T-helper 1 cell treated with Interleukin-12 subunit alpha and Interleukin-12 subunit beta and Interleukin-4 antibody, amounts not matched to agents 30 μg/mL and 1 μg/mL, for 36 hours (primary cell): ENCODE measurements around the gene SEC14L1.
"Not testable (repeated sequence)": the region's sequence is repeated elsewhere in the genome, so short reads cannot be mapped to it uniquely, and the experiment has no call there.

ENCODE experiments used
- H3K27ac Mint-ChIP-seq: one replicate; pipeline ENCODE4 v1.8.0; 2021; ENCODE audit warnings: mild to moderate bottlenecking, mixed read lengths
- H3K27me3 Mint-ChIP-seq: one replicate; pipeline ENCODE4 v1.8.0; 2021; ENCODE audit warnings: low read depth, mixed read lengths
- H3K36me3 Mint-ChIP-seq: one replicate; pipeline ENCODE4 v1.8.0; 2021; ENCODE audit warnings: low read depth, mixed read lengths
- H3K4me1 Mint-ChIP-seq: one replicate; pipeline ENCODE4 v1.8.0; 2021; ENCODE audit warnings: low read depth, mixed read lengths
- H3K4me3 Mint-ChIP-seq: one replicate; pipeline ENCODE4 v1.8.0; 2021; ENCODE audit warnings: mild to moderate bottlenecking, moderate library complexity, mixed read lengths
- H3K9me3 Mint-ChIP-seq: one replicate; pipeline ENCODE4 v1.8.0; 2021; ENCODE audit warnings: mixed read lengths

Gene SEC14L1

DNA sequence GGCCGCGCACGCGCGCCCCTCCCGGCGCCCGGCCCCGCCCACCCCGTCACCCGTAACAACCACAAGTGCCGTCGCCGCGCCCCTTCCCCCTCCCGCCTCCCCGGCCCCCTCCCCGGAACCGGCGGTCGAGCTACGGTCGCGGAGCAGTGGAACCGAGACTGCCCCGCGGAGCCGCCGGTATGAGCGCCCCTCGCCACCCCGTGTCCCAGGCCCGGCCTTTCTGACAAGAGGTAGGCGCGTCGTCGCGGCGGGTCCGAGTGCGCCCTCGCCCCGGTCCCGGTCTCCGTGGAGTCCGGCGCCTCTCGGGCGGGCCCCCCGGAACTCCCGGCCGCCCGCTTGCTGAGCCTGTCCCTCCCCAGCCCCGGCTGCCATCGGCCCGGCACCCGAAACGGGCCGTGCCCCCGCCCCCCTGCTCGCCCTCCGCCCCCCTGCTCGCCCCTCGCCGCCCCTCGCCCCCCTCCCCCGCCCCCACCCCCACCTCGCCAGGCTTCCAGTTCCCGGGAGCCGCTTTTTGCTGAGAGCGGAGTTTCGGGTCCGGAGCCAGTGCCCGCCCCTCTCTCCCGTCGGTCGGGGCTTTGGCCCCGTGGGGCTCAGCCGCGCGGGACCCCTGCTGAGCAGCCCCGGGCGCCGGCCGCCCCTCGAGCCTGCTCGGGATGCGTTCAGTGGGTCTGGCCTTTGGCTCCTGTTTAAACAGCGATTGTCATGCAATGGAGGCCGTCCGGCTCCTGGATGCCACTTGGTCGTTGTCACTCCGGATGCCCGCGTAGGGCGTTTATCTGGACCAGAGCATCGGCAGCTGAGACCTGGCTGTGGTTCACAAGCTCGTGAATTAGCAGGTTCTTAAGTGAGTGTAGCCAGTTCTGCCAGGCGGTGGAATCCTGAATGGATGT, at the start of gene SEC14L1:
Gene SEC14L1 (plus strand): TSS at position 92 of the 890 bp plus-strand sequence. CDS start 2,628 bp downstream, outside the sequence.
- H3K27ac Mint-ChIP-seq, result peak within 1 kb of the TSS; percentile 90
- H3K9me3 Mint-ChIP-seq, result peaks cover 24% of the 10 kb centered on the region
- H3K27me3 Mint-ChIP-seq, result no peaks in the 10 kb centered on the region

DNA sequence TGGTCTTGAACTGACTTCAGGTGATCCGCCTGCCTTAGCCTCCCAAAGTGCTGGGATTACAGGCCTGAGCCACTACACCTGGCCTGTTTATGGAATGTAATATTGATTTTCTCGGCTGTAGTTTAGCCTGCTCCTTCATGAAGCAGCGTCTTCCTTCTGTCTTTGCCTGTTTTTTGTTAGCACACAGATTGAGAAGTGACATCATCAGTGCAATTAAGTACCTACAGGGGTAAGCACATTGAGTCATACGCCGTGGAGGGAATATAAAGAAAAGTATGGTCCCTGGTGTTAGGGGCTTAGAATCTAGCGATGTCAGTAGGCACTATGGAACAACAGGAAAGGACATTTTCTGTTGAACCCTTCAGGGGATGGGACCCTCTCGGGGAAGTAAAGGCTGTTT, 48.7 kb upstream of the SEC14L1 start:
- H3K27me3 Mint-ChIP-seq, result no peaks in the 10 kb centered on the region
- H3K9me3 Mint-ChIP-seq, result no peaks in the 10 kb centered on the region
- peak overlapping the region; percentile 62 for H3K27ac Mint-ChIP-seq
- no peak overlapping the region for H3K4me3 Mint-ChIP-seq
- H3K4me1 Mint-ChIP-seq, result peaks cover 38% of the 10 kb centered on the region
- H3K36me3 Mint-ChIP-seq, result peaks cover 47% of the 10 kb centered on the region

More for the DNA sequence above, at the start of gene SEC14L1:
- Mint-ChIP-seq H3K4me3 (peak within 1 kb of the TSS; percentile 88), H3K4me1 (peaks cover 62% of the 10 kb centered on the region), H3K36me3 (peaks cover 56% of the 10 kb centered on the region)

DNA sequence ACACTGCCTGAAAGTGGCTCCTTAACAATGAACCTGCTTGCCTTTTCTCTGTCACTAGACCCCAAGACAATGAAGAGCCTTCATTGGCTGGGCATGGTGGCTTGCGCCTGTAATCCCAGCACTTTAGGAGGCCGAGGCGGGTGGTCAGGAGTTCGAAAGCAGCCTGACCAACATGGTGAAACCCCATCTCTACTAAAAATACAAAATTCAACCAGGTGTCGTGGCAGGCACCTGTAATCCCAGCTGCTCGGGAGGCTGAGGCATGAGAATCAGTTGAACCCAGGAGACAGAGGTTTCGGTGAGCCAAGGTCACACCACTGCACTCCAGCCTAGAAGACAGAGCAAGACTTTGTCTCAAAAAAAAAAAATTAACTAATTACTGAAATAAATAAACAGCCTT, 45.3 kb upstream of the SEC14L1 start:
- peaks cover 46% of the 10 kb centered on the region for H3K36me3 Mint-ChIP-seq
- no peak overlapping the region for H3K4me3 Mint-ChIP-seq
- H3K9me3 Mint-ChIP-seq, result no peaks in the 10 kb centered on the region
- no peaks in the 10 kb centered on the region for H3K27me3 Mint-ChIP-seq
- peaks cover 30% of the 10 kb centered on the region for H3K4me1 Mint-ChIP-seq
- no peak overlapping the region for H3K27ac Mint-ChIP-seq

DNA sequence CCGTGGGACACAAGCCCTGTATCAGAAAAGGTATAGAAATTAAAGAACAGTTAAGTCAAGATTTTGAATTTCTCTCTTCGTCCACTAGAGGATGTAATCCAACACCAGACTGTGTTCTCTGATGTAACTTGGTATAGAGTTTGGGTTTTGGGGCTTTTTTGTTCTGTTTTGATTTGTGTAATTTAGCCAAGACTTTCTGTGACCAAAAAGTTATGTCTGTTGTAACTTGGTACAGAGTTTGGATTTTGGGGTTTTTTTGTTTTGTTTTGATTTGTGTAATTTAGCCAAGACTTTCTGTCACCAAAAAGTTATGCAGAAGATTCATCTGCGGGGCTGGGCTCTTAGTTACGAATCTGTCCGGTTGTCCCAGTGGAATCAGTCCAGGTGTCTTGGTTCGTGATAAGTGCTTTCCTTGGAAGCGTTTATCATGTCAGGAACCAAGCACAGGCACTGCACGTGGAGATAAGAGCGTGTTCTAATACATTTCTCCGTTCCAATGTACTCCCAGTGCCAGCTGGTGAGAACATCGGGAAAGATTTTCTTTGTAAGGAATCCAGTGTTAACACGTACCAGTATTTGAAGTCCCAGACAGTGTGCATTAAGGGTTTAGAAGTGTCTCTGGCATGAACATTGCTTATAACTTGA, 44.1 kb upstream of the SEC14L1 start:
- H3K4me1 Mint-ChIP-seq, result peaks cover 28% of the 10 kb centered on the region
- H3K36me3 Mint-ChIP-seq, result peaks cover 42% of the 10 kb centered on the region
- no peaks in the 10 kb centered on the region for H3K9me3 Mint-ChIP-seq
- no peak overlapping the region for H3K27ac Mint-ChIP-seq
- H3K27me3 Mint-ChIP-seq, result no peaks in the 10 kb centered on the region
- no peak overlapping the region for H3K4me3 Mint-ChIP-seq

DNA sequence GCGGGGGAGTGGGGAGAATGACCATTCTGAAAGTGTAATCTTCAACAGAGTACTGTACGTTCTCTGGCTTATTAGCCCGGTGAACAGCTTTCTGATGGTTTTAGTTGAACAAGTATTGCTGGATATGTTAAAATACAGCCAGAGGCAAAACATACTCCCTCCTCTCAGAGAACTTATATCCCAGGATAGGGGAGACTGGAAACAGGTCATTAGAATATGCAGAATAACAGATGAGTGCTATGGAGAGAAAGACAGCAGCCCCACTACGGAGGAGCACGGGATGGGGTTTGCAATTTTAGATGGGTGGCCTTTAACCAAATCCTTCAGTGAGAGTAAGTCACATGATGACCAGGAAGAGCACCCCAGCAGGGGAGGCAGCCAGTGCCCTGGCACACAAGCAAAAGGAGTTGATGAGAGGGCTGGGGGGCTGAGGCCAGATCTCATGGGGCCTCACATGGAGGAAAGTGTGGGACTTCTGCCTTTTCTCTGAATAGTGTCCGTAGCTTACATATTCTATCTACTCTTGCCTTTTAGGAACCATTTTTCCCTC, 43.1 kb upstream of the SEC14L1 start:
- no peaks in the 10 kb centered on the region for H3K27me3 Mint-ChIP-seq
- no peak overlapping the region for H3K27ac Mint-ChIP-seq
- H3K4me3 Mint-ChIP-seq, result no peak overlapping the region
- H3K36me3 Mint-ChIP-seq, result peaks cover 35% of the 10 kb centered on the region
- H3K9me3 Mint-ChIP-seq, result no peaks in the 10 kb centered on the region
- peaks cover 22% of the 10 kb centered on the region for H3K4me1 Mint-ChIP-seq

DNA sequence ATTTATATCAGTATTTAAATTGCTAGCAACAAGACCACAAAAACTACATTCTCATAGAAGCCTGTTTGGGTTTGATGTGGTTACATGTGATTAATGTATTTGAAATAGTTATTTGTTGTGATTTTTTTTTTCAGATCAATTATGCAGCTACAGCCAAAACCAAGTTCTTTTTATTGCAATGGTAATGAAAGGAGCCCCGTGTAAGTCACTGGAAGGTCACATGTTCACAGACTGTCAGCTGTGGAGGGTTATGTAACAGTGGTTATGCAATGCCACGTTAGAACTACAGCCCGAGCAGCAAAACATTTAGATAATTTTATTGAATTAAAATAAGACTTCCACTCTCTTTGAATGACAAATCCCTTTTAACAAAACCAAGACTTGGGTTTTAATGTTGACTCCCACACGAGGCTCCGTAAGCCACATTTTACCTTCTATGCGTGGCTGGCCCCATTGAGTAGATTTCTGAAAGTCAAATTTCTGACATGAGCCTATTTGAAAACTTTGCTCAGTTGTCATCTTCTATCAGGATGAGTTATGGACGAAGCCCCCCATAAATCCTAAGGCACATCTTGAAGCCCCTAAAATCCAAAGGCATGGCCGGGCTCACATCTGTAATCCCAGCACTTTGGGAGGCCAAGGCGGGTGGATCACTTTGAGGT, 41.8 kb upstream of the SEC14L1 start:
- Mint-ChIP-seq H3K27ac (no peak overlapping the region), H3K4me3 (no peak overlapping the region), H3K36me3 (peaks cover 31% of the 10 kb centered on the region), H3K4me1 (peaks cover 18% of the 10 kb centered on the region), H3K27me3 (no peaks in the 10 kb centered on the region), H3K9me3 (no peaks in the 10 kb centered on the region)

DNA sequence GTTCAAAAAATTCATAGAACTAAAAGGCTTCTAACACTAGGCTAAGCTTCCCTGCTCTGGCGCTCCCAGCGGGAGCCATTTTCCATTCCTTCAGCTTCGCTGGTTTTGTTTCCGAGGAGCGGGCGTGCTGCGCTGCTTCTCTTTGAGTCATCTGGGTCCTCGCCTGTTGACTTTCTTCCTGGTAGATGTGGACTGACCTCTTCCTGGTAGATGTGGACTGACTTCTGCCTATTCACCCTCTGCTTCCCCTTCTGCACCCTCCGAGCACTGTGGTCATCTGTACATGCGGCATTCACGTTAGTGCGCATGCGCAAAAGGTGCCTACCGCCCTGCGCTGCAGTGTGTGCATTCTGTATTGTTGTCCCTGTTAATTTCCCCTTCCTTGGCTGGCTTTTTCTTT, 40.8 kb upstream of the SEC14L1 start:
- H3K36me3 Mint-ChIP-seq, result peaks cover 27% of the 10 kb centered on the region
- H3K4me1 Mint-ChIP-seq, result peaks cover 15% of the 10 kb centered on the region
- no peaks in the 10 kb centered on the region for H3K27me3 Mint-ChIP-seq
- H3K4me3 Mint-ChIP-seq, result no peak overlapping the region
- no peaks in the 10 kb centered on the region for H3K9me3 Mint-ChIP-seq
- no peak overlapping the region for H3K27ac Mint-ChIP-seq

DNA sequence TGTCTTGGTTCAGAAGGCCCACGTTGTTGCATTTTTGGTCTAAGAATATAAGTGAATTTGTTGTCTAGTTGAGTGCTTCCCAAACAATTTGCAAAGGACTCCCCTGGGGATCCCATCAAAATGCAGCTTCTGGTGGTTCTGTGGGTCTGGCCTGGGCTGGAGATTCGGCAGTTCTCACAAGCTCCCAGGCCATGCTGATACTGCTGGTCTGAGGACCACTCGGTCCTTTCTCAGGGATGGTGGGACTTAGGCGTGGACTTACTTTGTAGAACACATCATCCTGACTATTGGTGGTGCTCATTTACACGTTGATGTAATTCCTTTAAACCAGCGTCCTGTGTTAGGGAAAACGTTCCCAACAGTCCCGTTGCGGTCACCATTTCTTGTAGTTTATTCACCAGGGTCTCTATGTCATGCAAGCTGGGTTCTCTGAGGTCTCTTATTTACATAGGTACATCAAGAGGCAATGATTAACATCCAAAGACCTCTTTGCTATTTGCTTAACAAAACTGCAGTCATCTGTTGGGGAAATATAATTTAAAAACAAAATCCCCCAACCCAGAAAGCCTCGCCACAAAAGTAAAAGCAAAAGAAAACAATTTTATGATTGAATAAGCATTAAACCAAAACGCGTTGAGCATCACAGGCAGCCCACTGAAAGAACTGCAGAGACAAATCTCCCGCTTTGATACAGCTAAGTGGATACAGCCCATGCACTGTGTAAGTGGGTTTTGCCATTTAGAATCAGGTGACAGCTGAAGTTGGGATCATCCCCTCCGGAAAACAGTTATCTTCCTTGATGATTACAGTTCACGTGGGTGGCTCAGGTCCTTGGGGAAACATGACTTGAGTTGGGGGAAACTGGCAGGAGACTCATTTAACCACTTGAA, 39.0 kb upstream of the SEC14L1 start:
- Mint-ChIP-seq H3K36me3 (peaks cover 22% of the 10 kb centered on the region), H3K4me1 (peaks cover 15% of the 10 kb centered on the region), H3K27ac (no peak overlapping the region), H3K27me3 (no peaks in the 10 kb centered on the region), H3K4me3 (no peak overlapping the region), H3K9me3 (no peaks in the 10 kb centered on the region)

DNA sequence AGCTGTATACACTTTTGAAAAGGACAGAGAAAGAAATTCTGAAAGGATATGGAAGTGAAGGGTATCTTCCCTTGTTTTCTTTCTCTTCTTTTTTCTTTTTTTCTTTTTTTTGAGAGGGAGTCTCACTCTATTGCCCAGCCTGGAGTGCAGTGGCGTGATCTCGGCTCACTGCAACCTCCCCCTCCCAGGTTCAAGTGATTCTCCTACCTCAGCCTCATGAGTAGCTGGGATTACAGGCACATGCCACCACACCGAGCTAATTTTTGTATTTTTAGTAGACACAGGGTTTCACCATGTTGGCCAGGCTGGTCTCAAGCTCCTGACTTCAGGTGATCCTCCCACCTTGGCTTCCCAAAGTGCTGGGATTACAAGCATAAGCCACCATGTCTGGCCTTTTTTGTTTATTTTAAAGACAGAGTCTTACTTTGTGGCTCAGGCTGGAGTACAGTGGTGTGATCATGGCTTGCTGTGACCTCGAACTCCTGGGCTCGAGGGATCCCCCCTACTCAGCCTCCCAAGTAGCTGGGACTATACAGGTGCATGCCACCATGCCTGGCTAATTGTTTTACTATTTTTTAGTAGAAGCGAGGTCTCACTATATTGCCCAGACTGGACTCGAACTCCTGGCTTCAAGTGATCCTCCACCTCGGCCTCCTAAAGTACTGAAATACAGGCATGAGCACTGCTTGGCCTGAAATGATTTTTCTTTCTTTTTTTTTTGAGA, 38.2 kb upstream of the SEC14L1 start:
- H3K27me3 Mint-ChIP-seq, H3K27ac Mint-ChIP-seq, H3K9me3 Mint-ChIP-seq, H3K4me3 Mint-ChIP-seq: not testable (repeated sequence)
- H3K4me1 Mint-ChIP-seq, result peaks cover 14% of the 10 kb centered on the region
- peaks cover 17% of the 10 kb centered on the region for H3K36me3 Mint-ChIP-seq

DNA sequence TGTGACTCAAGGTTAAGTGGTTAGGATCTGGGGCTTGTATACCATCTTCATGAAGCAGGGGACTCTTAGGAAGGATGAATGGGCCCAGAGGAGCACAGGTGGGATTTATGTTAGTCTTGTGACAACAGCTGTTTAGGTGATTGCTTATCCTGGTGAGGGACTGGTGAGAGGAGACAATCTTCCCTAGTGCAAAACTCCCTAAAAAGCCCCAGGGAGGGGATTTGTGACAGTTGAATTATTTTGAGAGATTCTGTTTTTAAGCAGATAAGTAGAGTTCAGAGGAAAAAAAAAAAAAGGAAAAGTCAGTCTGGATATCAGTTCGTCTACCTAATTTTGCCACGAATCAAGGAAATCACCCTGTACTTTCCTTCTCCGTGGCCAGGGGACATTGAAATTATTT, 35.1 kb upstream of the SEC14L1 start:
- Mint-ChIP-seq H3K36me3 (peaks cover 3% of the 10 kb centered on the region), H3K27ac (no peak overlapping the region), H3K27me3 (no peaks in the 10 kb centered on the region), H3K4me3 (no peak overlapping the region), H3K4me1 (peaks cover 23% of the 10 kb centered on the region), H3K9me3 (no peaks in the 10 kb centered on the region)

DNA sequence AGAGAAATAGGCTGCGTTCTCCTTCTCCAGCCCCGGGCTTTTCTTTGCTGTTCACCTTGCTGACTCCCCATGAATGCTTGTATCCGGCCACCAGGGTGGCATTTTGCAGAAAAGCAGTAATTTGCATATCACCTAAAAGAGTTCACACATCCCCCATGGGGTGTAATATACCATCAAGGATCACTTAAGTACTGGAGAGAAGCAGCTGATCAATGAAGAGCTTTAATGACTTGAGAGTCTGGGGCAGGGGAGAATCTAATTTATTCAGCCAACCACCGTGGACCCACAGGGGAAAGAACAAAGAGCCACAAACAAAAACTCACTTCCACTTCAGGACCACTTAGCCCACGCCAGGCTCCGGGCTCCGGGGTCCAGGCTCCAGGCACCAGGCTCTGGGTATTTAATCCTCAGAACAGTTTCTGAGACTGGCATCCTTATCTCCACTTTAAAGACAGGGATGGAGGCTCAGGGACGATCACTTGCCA, 33.9 kb upstream of the SEC14L1 start:
- Mint-ChIP-seq H3K27ac (no peak overlapping the region), H3K4me1 (peaks cover 25% of the 10 kb centered on the region), H3K36me3 (peaks cover 3% of the 10 kb centered on the region), H3K4me3 (no peak overlapping the region), H3K9me3 (no peaks in the 10 kb centered on the region), H3K27me3 (no peaks in the 10 kb centered on the region)

DNA sequence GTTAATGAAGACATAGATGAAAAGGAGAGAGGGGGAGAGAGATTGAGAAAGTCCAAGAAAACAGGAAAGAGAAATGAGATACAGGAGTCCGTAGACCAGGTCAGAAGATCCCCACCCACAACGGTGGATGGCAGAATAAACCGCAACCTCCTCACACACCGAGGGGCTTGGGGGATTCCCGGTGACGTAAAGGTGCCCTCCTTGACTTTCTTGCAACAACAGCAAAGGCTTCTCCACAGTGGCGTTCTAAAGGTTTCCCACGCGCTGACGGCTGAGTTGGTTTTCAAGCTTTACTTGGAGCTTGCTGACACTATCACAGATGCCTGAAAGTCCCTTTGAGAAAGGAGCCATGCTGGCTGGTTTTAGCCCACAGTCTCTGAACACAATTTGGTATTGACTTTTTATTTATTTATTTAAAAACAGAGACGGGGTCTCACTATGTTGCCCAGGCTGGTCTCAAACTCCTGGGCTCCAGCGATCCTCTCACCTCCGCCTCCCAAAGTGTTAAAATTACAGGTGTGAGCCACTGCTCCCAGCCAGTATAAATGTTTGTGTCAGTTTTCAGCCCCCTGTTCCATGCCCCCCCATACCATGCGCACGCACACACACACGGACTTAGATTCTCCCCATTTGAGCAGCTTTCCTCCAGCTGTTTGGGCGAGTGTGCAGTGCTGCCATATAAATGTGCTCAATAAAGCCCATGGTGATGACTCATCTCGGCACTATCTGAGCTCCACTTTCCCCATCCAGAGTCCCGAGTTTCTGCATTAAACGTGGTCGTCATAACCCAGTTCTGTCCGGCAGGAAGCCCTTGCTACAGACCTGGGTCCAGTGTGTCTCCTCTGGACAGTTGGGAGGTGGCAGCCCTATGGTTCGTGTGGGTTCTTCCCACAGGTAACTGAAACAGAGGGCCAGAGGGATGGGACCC, 33.0 kb upstream of the SEC14L1 start:
- Mint-ChIP-seq H3K36me3 (peaks cover 4% of the 10 kb centered on the region), H3K27me3 (no peaks in the 10 kb centered on the region), H3K4me1 (peaks cover 27% of the 10 kb centered on the region), H3K27ac (no peak overlapping the region), H3K9me3 (no peaks in the 10 kb centered on the region), H3K4me3 (no peak overlapping the region)
